ENCODE results near the gene TEX52.

DNA sequence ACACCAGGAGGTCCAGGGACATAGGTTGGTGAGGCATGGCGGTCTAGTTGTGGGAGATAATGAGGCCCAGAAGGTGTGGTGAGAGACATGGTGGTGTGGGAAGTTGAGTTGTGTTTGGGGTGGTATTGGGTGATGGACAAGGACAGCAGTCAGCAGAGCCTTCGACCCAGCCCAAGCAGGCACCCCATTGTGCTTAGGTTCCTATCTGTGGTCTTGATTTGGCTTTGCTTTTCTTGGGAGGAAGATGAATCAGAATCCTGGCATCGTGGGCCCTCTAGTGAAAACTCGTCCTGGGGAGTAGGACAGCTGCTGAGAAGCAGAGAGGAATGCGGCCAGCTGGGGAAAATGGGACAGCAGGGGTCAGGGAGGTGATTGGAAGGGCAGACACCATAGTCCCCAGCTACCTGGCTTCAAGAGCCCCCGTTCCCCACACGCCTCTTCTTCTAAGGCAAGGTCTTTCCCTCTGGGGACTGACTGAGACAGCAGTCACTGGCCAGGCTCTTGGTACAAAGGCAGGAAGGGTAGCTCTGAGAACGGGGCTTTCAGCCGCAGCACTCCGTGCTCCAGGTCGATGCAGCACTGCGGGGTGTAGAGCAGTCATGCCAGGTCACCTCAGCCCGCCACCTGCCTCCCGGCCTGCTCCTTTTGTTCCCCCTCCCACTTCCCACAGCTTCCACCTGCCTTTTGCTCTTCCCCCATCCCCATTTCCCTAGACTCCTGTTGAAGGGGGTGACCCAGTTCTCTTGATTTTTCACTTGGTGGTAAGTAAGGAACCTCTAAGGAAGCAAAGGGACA lies 29.9 kb downstream of the TEX52 start:
- TF ChIP-seq, protein P1, sequence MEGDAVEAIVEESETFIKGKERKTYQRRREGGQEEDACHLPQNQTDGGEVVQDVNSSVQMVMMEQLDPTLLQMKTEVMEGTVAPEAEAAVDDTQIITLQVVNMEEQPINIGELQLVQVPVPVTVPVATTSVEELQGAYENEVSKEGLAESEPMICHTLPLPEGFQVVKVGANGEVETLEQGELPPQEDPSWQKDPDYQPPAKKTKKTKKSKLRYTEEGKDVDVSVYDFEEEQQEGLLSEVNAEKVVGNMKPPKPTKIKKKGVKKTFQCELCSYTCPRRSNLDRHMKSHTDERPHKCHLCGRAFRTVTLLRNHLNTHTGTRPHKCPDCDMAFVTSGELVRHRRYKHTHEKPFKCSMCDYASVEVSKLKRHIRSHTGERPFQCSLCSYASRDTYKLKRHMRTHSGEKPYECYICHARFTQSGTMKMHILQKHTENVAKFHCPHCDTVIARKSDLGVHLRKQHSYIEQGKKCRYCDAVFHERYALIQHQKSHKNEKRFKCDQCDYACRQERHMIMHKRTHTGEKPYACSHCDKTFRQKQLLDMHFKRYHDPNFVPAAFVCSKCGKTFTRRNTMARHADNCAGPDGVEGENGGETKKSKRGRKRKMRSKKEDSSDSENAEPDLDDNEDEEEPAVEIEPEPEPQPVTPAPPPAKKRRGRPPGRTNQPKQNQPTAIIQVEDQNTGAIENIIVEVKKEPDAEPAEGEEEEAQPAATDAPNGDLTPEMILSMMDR (IDR thresholded peaks at IDR 0.05; ENCODE audit: extremely low read depth in 1 of 2, insufficient read depth in 1 of 2, low read depth in 1 of 2, low read length in 2 of 2): no peak
- TF ChIP-seq POLR2A (IDR thresholded peaks at IDR 0.05; ENCODE audit: low read depth, low read length) (no peak), MYC (IDR thresholded peaks at IDR 0.05; ENCODE audit: low read depth, low read length) (no peak), EZH2 (IDR thresholded peaks at IDR 0.05; ENCODE audit: borderline replicate concordance, low read depth, low read length, severe bottlenecking) (no peak)

Measured in endothelial cell of umbilical vein (primary cell).